Fibroblast of lung (primary cell): ENCODE measurements around the gene BAIAP2.

Source experiments
- EZH2 ChIP-seq: IDR thresholded peaks from 2 replicates; pipeline ENCODE4 v1.5.1; 2012; ENCODE audit warnings: low read length, control low read depth, mild to moderate bottlenecking; ENCODE audit errors: missing control alignments
- TF ChIP-seq, protein P1 (sequence below), 2 donors: IDR thresholded peaks in 1 of 2; conservative IDR thresholded peaks in 1 of 2; 1 replicate in 1 of 2; 2 replicates in 1 of 2; pipeline ENCODE4 v1.5.1; 2011 to 2012; ENCODE audit warnings: low read length in 2 of 2, control low read depth in 1 of 2, inconsistent platforms in 1 of 2, low read depth in 1 of 2, mild to moderate bottlenecking in 1 of 2

DNA sequence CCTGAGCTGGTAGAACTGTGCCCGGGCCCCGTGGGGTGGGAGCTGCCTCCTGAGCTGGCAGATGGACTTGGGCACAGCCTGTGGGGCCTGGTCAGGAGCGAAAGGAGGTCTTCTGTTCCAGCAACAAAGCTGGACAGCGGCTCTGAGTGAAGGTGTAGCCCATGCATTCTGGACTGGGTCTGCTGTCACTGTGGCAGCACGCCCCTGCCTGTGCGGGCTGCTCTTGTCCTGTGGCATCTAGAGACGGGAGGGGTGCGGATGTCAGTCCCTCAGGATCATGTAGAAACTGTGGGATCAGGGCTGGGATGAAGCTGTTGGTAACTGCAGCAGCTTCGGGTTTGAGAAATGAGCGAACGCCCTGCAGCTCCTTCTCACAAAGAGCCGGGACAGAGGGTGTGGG, 19.4 kb downstream of the BAIAP2 start:
- TF ChIP-seq, protein P1, sequence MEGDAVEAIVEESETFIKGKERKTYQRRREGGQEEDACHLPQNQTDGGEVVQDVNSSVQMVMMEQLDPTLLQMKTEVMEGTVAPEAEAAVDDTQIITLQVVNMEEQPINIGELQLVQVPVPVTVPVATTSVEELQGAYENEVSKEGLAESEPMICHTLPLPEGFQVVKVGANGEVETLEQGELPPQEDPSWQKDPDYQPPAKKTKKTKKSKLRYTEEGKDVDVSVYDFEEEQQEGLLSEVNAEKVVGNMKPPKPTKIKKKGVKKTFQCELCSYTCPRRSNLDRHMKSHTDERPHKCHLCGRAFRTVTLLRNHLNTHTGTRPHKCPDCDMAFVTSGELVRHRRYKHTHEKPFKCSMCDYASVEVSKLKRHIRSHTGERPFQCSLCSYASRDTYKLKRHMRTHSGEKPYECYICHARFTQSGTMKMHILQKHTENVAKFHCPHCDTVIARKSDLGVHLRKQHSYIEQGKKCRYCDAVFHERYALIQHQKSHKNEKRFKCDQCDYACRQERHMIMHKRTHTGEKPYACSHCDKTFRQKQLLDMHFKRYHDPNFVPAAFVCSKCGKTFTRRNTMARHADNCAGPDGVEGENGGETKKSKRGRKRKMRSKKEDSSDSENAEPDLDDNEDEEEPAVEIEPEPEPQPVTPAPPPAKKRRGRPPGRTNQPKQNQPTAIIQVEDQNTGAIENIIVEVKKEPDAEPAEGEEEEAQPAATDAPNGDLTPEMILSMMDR (conservative IDR thresholded peaks at IDR 0.05 in 1 of 2, IDR thresholded peaks at IDR 0.05 in 1 of 2; ENCODE audit: low read depth in 1 of 2, low read length in 2 of 2), result no peak
- TF ChIP-seq EZH2, result no peak
